ENCODE data around the gene VPS18.
"Not testable (repeated sequence)": the region's sequence is repeated elsewhere in the genome, so short reads cannot be mapped to it uniquely, and the experiment has no call there.

GRCh38 chr15:40861147-40861546 lies 33.1 kb upstream of the VPS18 start:
- not testable (repeated sequence) for TF ChIP-seq HNF4G (IDR thresholded peaks at IDR 0.05); CTCF (IDR thresholded peaks at IDR 0.05; ENCODE audit: low read depth, low read length, missing input control); MAX (IDR thresholded peaks at IDR 0.05); EGR1 (IDR thresholded peaks at IDR 0.05; ENCODE audit: low read depth in 2 of 2); REST (IDR thresholded peaks at IDR 0.05); YY1 (IDR thresholded peaks at IDR 0.05); RAD21 (IDR thresholded peaks at IDR 0.05); JUND (IDR thresholded peaks at IDR 0.05); ZBTB33 (IDR thresholded peaks at IDR 0.05); TAF1 (conservative IDR thresholded peaks at IDR 0.05); HNF4A (conservative IDR thresholded peaks at IDR 0.05)

All from liver (tissue), 3 donors.